Measurements from ENCODE around the gene NAALADL2. TPM values are rescaled to one million over a fixed set of nuclear protein-coding genes. Genes with fewer than 3 reads are reported as not detected.

The NAALADL2 gene
- total RNA-seq, 4 donors from 2014 or later: 10.3 to 16.7 (median 10.9) TPM

GRCh38 chr3:175041369-175041768, 182.2 kb downstream of the NAALADL2 start:
- H3K27me3 ChIP-seq: no peaks in the 10 kb centered on the region
- no peak for DNase-seq (ENCODE audit: low spot score in 2 of 2)
- no peak overlapping the region for H3K27ac ChIP-seq
- TF ChIP-seq POLR2A (IDR thresholded peaks at IDR 0.05): no peak
- no peak for TF ChIP-seq EP300 (IDR thresholded peaks at IDR 0.05)
- TF ChIP-seq CTCF (IDR thresholded peaks at IDR 0.05): no peak
- H3K4me1 ChIP-seq: no peaks in the 10 kb centered on the region
- no peak overlapping the region for H3K4me3 ChIP-seq
- 87 to 92% methylated on average over 2 of the region's 2 CpGs for WGBS, 2 donors
- no peaks in the 10 kb centered on the region for H3K36me3 ChIP-seq
- H3K9me3 ChIP-seq: no peaks in the 10 kb centered on the region

GRCh38 chr3:175046601-175047000, 187.5 kb downstream of the NAALADL2 start:
- Histone ChIP-seq H3K27me3 (no peaks in the 10 kb centered on the region), H3K9me3 (peaks cover 0 to 15% (median 4%) of the 10 kb centered on the region in 4 donors), H3K4me1 (no peaks in the 10 kb centered on the region), H3K36me3 (no peaks in the 10 kb centered on the region), H3K4me3 (no peak overlapping the region), H3K27ac (no peak overlapping the region)
- WGBS, 2 donors: 77 to 78% methylated on average over 4 of the region's 4 CpGs
- TF ChIP-seq CTCF (IDR thresholded peaks at IDR 0.05): no peak
- TF ChIP-seq POLR2A (IDR thresholded peaks at IDR 0.05): no peak
- TF ChIP-seq EP300 (IDR thresholded peaks at IDR 0.05): no peak
- no peak for DNase-seq (ENCODE audit: low spot score in 2 of 2)

- Histone ChIP-seq H3K36me3 (no peaks in the 10 kb centered on the region), H3K27ac (no peak overlapping the region), H3K4me3 (no peak overlapping the region), H3K4me1 (no peaks in the 10 kb centered on the region), H3K9me3 (peaks cover 0 to 17% (median 4%) of the 10 kb centered on the region in 4 donors), H3K27me3 (no peaks in the 10 kb centered on the region)
- DNase-seq (ENCODE audit: low spot score in 2 of 2): no peak
- TF ChIP-seq POLR2A (IDR thresholded peaks at IDR 0.05) (no peak), CTCF (IDR thresholded peaks at IDR 0.05) (no peak), EP300 (IDR thresholded peaks at IDR 0.05) (no peak)
- WGBS, 2 donors: 89 to 95% methylated on average over 1 of the region's 1 CpG
Observed at GRCh38 chr3:175047786-175048185, 188.7 kb downstream of the NAALADL2 start.

- TF ChIP-seq CTCF (IDR thresholded peaks at IDR 0.05) (no peak), EP300 (IDR thresholded peaks at IDR 0.05) (no peak), POLR2A (IDR thresholded peaks at IDR 0.05) (no peak)
- H3K4me3 ChIP-seq: no peak overlapping the region
Observed at GRCh38 chr3:175057401-175057800, 198.3 kb downstream of the NAALADL2 start.

GRCh38 chr3:175059788-175060187, 200.7 kb downstream of the NAALADL2 start:
- 91 to 93% methylated on average over 4 of the region's 4 CpGs for WGBS, 2 donors
- H3K36me3 ChIP-seq: no peaks in the 10 kb centered on the region
- TF ChIP-seq EP300 (IDR thresholded peaks at IDR 0.05): no peak
- TF ChIP-seq POLR2A (IDR thresholded peaks at IDR 0.05): no peak
- no peak for TF ChIP-seq CTCF (IDR thresholded peaks at IDR 0.05)
- DNase-seq (ENCODE audit: low spot score in 2 of 2): no peak
- H3K4me1 ChIP-seq: no peaks in the 10 kb centered on the region
- H3K9me3 ChIP-seq: peaks cover 0 to 19% (median 1%) of the 10 kb centered on the region in 4 donors
- H3K4me3 ChIP-seq: no peak overlapping the region
- H3K27me3 ChIP-seq: no peaks in the 10 kb centered on the region
- H3K27ac ChIP-seq: no peak overlapping the region

More at GRCh38 chr3:175057401-175057800, 198.3 kb downstream of the NAALADL2 start:
- Histone ChIP-seq H3K36me3 (no peaks in the 10 kb centered on the region), H3K27ac (no peak overlapping the region), H3K9me3 (peaks cover 0 to 19% (median 1%) of the 10 kb centered on the region in 4 donors), H3K27me3 (no peaks in the 10 kb centered on the region), H3K4me1 (no peaks in the 10 kb centered on the region)
- no peak for DNase-seq (ENCODE audit: low spot score in 2 of 2)
- 58 to 60% methylated on average over 3 of the region's 3 CpGs for WGBS, 2 donors
